Measurements from ENCODE around the gene OPA1. TPM values are rescaled to one million over a fixed set of nuclear protein-coding genes. Genes with fewer than 3 reads are reported as not detected.

The OPA1 gene
- total and polyA plus RNA-seq, 2 of the 13 experiments (the other 11 are each of a cell fraction or from before 2014, with no cell fraction given), result 26.7 to 78.5 TPM

DNA sequence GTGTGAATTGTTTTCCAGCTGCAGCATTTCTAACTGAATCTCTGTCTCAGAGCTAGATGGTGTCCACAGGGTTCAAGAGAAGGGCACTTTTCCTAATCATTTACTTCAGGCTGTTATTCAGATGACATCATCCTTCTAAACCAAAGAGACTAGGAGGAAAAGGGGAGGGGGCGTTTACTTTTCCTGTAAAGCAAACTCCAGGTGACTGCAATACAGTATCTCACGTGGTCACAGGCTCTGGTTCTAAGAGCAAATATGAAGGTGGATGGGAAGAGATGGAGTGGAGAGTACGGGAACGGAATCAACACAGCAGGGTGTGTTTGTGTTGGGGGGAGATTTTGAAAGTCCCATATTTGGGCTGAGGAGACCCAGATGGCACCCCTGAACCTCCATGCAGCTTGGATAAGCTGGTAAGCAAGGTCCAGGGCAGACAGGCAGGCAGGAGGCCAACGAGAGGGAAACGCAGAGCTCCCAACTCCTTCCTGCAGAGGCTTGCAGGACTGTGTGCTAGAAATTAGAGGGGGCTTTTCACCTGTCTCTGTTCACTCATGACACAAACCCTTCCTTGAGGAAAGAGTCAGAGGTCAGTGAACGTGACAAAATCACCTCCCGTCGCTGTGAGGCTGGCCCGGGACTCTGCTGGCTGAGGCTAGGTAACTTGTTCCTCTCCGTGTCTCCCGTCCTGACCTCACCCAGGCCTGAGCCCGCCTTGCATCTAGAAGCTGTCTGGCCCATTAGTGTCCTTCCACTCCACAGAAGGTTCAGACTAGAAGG is 151.2 kb downstream of the OPA1 start (continued):
- 0 out of 2 replicates have a peak, but pooled peaks have one; percentile 34 for TF ChIP-seq ZNF335 (CRISPR knock-in tag; IDR thresholded peaks at IDR 0.05)
- TF ChIP-seq TAF15 (IDR thresholded peaks at IDR 0.05; ENCODE audit: low read depth, low read length, poor library complexity, severe bottlenecking), result no peak
- TF ChIP-seq, protein P1, sequence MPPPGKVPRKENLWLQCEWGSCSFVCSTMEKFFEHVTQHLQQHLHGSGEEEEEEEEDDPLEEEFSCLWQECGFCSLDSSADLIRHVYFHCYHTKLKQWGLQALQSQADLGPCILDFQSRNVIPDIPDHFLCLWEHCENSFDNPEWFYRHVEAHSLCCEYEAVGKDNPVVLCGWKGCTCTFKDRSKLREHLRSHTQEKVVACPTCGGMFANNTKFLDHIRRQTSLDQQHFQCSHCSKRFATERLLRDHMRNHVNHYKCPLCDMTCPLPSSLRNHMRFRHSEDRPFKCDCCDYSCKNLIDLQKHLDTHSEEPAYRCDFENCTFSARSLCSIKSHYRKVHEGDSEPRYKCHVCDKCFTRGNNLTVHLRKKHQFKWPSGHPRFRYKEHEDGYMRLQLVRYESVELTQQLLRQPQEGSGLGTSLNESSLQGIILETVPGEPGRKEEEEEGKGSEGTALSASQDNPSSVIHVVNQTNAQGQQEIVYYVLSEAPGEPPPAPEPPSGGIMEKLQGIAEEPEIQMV (CRISPR knock-in tag; IDR thresholded peaks at IDR 0.05; ENCODE audit: low read depth), result no peak
- peak; percentile 78 for TF ChIP-seq SMAD3 (CRISPR knock-in tag; IDR thresholded peaks at IDR 0.05)
- 0 out of 2 replicates have a peak, but pooled peaks have one; percentile 34 for TF ChIP-seq EED (CRISPR knock-in tag; IDR thresholded peaks at IDR 0.05)
- 0 out of 2 replicates have a peak, but pooled peaks have one; percentile 13 for TF ChIP-seq ZNF703 (CRISPR knock-in tag; IDR thresholded peaks at IDR 0.05; ENCODE audit: borderline replicate concordance)
- no peak for TF ChIP-seq TCF12 (IDR thresholded peaks at IDR 0.05)
- TF ChIP-seq TCF12 (CRISPR knock-in tag; IDR thresholded peaks at IDR 0.05), result no peak; the same call in 1 of the 2 replicates
- no peak for TF ChIP-seq ZNF10 (CRISPR knock-in tag; IDR thresholded peaks at IDR 0.05; ENCODE audit: borderline replicate concordance, low read depth)
- no peak for TF ChIP-seq RBAK (CRISPR knock-in tag; IDR thresholded peaks at IDR 0.05)
- no peak; the same call in 1 of the 2 replicates for TF ChIP-seq ZNF652 (CRISPR knock-in tag; IDR thresholded peaks at IDR 0.05; ENCODE audit: borderline replicate concordance, low read depth)
- TF ChIP-seq SATB2 (CRISPR knock-in tag; IDR thresholded peaks at IDR 0.05), result 0 out of 2 replicates have a peak, but pooled peaks have one; percentile 37
- TF ChIP-seq ZNF616 (CRISPR knock-in tag; IDR thresholded peaks at IDR 0.05; ENCODE audit: low read depth), result no peak
- TF ChIP-seq HMG20B (CRISPR knock-in tag; conservative IDR thresholded peaks at IDR 0.05), result peak; percentile 55; the same call in 1 of the 2 replicates
- no peak for TF ChIP-seq ZNF580 (CRISPR knock-in tag; IDR thresholded peaks at IDR 0.05; ENCODE audit: borderline replicate concordance, low read depth)
- TF ChIP-seq ZNF281 (CRISPR knock-in tag; IDR thresholded peaks at IDR 0.05; ENCODE audit: borderline replicate concordance), result no peak
- peak; percentile 76; the same call in 1 of the 2 replicates for TF ChIP-seq SRF (IDR thresholded peaks at IDR 0.05; ENCODE audit: low read depth, low read length)
- TF ChIP-seq, protein P2, sequence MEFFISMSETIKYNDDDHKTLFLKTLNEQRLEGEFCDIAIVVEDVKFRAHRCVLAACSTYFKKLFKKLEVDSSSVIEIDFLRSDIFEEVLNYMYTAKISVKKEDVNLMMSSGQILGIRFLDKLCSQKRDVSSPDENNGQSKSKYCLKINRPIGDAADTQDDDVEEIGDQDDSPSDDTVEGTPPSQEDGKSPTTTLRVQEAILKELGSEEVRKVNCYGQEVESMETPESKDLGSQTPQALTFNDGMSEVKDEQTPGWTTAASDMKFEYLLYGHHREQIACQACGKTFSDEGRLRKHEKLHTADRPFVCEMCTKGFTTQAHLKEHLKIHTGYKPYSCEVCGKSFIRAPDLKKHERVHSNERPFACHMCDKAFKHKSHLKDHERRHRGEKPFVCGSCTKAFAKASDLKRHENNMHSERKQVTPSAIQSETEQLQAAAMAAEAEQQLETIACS (CRISPR knock-in tag; IDR thresholded peaks at IDR 0.05), result no peak
- no peak for TF ChIP-seq RFXANK (CRISPR knock-in tag; IDR thresholded peaks at IDR 0.05)
- no peak for TF ChIP-seq NFE2 (CRISPR knock-in tag; IDR thresholded peaks at IDR 0.05)
- TF ChIP-seq YEATS4 (CRISPR knock-in tag; IDR thresholded peaks at IDR 0.05; ENCODE audit: borderline replicate concordance), result peak; percentile 58
- peak; percentile 89 for TF ChIP-seq NFKBIZ (CRISPR knock-in tag; IDR thresholded peaks at IDR 0.05)
- TF ChIP-seq MYC (CRISPR knock-in tag; IDR thresholded peaks at IDR 0.05; ENCODE audit: borderline replicate concordance), result 0 out of 2 replicates have a peak, but pooled peaks have one; percentile 34
- 0 out of 2 replicates have a peak, but pooled peaks have one; percentile 16 for TF ChIP-seq RNF2 (conservative IDR thresholded peaks at IDR 0.05; ENCODE audit: low read depth)
